Measurements from ENCODE around the gene EIF2AK2.

Gene EIF2AK2

DNA sequence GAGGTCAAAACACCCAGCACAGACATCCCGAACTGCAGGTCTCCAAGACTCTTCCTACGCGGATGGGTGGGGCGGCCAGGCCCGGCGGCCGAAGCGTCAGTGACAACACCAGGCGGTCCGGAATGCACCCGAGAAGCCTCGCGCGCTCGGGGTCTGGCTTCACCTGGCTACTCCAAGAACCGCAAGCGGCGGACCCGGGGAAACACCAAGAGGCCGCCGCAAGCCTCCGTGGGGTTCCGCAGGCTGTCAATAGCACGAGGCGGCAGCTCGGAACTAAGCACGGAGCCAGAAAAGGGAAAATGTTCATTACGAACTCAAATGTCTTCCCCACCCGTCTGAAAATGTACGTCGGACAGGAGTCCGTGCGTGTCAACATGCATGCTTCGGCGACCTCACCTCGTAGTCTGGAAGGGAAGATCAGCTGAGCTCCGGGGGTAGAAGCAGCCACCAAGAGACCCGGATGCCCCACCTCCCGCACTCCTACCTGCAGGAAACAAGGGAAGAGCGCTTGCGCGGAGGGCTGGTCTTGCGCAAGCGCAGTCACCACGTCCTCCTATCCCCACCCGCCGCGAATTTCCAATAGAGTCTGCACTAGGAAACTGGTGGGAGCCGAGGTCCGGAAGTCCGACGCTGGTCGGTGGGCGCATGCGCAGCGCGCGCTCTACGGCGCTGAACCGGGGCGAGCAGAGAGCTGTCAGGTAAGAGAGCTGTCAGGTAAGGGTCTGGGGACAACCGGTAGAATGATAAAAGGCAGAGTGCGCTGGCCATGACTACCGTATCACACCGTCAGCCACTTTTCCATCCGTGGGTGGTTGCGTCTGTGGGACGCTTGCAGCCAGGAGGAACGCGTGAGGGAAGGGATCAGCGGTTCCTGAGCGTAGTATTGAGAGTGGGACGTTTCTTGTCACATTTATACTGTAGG, 72.6 kb downstream of the EIF2AK2 start, which contains the start of the genes GPATCH11 and HEATR5B:
GPATCH11 (plus strand) TSS at position 646 of the 922 bp plus-strand sequence. CDS start 3,864 bp downstream, outside the sequence.
HEATR5B (minus strand) TSS at position 500 of the 922 bp plus-strand sequence. CDS start 958 bp downstream, outside the sequence.
- no peaks in the 10 kb centered on the region for H3K9me3 ChIP-seq (ENCODE audit: low read depth, low read length)
- peak within 1 kb of the TSS; percentile 87 for H3K9ac ChIP-seq (ENCODE audit: insufficient read length)
- peaks cover 16% of the 10 kb centered on the region for H3K36me3 ChIP-seq (ENCODE audit: insufficient read depth, low read length)
- TF ChIP-seq FOXP2 (optimal IDR thresholded peaks at IDR 0.05; ENCODE audit: control extremely low read depth, extremely low read length, insufficient read depth): no peak
- peak; percentile 96 for TF ChIP-seq POLR2AphosphoS5 (IDR thresholded peaks at IDR 0.05; ENCODE audit: borderline replicate concordance, low read depth, low read length)
- TF ChIP-seq EZH2 (IDR thresholded peaks at IDR 0.05): no peak
- H3K27ac ChIP-seq: no peak within 1 kb of the TSS
- DNase-seq (ENCODE audit: low read depth, low spot score): peak; percentile 85
- peak within 1 kb of the TSS; percentile 98 for H3K4me3 ChIP-seq

DNA sequence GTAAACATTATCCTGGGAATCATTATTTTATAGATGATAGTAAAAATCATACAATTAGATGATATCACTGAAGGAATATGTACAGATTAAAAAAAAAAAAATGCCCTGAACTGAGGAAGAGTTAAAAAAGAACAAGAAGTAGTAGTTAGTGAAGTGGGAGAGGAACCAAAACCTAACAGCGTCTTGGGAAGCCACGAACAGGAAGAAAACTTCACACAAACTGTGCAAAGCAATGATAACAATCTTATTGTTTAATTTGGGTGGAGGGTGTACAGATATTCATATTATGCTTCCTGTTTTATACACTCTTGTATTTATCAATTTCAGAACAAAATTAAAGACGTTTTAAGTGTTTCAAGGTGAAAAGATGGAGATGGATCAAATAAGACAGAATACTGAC, 76.1 kb downstream of the EIF2AK2 start:
- H3K27ac ChIP-seq: no peak overlapping the region
- no peak overlapping the region for H3K9ac ChIP-seq (ENCODE audit: insufficient read length)
- no peak for DNase-seq (ENCODE audit: low read depth, low spot score)
- H3K9me3 ChIP-seq (ENCODE audit: low read depth, low read length): no peaks in the 10 kb centered on the region
- TF ChIP-seq EZH2 (IDR thresholded peaks at IDR 0.05) (no peak), FOXP2 (optimal IDR thresholded peaks at IDR 0.05; ENCODE audit: control extremely low read depth, extremely low read length, insufficient read depth) (no peak), POLR2AphosphoS5 (IDR thresholded peaks at IDR 0.05; ENCODE audit: borderline replicate concordance, low read depth, low read length) (no peak)
- H3K4me3 ChIP-seq: no peak overlapping the region
- H3K36me3 ChIP-seq (ENCODE audit: insufficient read depth, low read length): peaks cover 20% of the 10 kb centered on the region

DNA sequence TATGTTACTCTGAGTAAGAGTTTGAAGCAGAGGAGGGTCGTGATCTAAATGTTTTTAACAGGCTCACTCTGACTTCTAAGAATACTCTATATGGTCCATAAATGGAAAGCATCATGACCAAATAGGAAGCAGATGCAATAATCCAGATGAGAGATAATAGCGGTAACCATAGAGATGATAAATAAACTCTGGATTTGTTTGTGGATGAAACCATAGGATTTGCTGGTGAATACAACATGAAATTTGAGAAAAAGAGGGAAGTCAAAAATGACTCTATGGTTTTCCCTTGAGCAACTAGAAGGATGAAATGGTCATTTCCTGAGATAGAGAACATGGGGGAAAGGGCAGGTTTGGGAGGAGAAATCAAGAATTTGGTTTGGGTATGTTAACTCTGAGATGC, 76.5 kb downstream of the EIF2AK2 start:
- TF ChIP-seq EZH2 (IDR thresholded peaks at IDR 0.05): no peak
- TF ChIP-seq POLR2AphosphoS5 (IDR thresholded peaks at IDR 0.05; ENCODE audit: borderline replicate concordance, low read depth, low read length): no peak
- TF ChIP-seq FOXP2 (optimal IDR thresholded peaks at IDR 0.05; ENCODE audit: control extremely low read depth, extremely low read length, insufficient read depth): no peak
- no peak overlapping the region for H3K4me3 ChIP-seq
- H3K9ac ChIP-seq (ENCODE audit: insufficient read length): no peak overlapping the region
- H3K9me3 ChIP-seq (ENCODE audit: low read depth, low read length): no peaks in the 10 kb centered on the region
- no peak for DNase-seq (ENCODE audit: low read depth, low spot score)
- peaks cover 22% of the 10 kb centered on the region for H3K36me3 ChIP-seq (ENCODE audit: insufficient read depth, low read length)
- no peak overlapping the region for H3K27ac ChIP-seq

DNA sequence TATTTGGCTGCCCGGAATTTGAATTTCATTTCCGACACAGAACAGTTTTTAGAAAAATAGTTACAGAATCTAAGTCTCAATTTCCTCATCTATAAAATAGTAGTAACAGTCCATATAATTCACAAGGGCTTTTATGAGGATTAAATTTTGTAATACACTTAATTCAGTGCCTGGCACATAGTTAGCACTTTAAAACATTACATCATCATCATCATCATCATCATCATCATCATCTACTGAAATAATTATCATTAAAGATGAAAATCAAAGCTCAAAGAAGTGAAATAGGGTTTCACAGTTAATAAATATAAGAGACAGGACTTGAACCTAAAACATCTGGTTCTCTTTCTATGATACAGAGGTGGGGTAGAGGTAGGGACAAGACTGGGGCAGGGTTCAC, 85.8 kb downstream of the EIF2AK2 start:
- H3K9ac ChIP-seq (ENCODE audit: insufficient read length): no peak overlapping the region
- H3K36me3 ChIP-seq (ENCODE audit: insufficient read depth, low read length): peaks cover 31% of the 10 kb centered on the region
- no peak overlapping the region for H3K27ac ChIP-seq
- H3K9me3 ChIP-seq (ENCODE audit: low read depth, low read length): no peaks in the 10 kb centered on the region
- no peak overlapping the region for H3K4me3 ChIP-seq
- TF ChIP-seq FOXP2 (optimal IDR thresholded peaks at IDR 0.05; ENCODE audit: control extremely low read depth, extremely low read length, insufficient read depth): no peak
- no peak for TF ChIP-seq EZH2 (IDR thresholded peaks at IDR 0.05)
- TF ChIP-seq POLR2AphosphoS5 (IDR thresholded peaks at IDR 0.05; ENCODE audit: borderline replicate concordance, low read depth, low read length): no peak
- no peak for DNase-seq (ENCODE audit: low read depth, low spot score)

DNA sequence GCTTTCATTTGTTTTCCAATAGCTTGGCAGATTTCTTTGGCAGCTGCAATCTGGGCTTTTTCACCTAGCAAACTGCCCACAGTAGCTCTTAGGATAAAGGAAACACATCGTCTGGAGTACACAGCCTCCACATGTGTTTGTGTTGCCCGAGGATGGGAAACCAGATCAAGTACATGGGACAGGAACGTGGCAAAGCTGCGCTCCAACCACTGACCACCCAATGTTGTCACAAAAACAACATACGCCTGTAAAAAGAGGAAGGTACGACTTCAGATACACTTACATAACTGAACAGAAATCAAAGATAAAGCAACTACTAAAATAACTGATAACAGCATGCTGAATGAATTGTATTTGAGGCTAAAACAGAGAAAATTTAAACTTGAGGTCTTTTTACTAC, 88.1 kb downstream of the EIF2AK2 start:
- H3K36me3 ChIP-seq (ENCODE audit: insufficient read depth, low read length): peaks cover 32% of the 10 kb centered on the region
- TF ChIP-seq POLR2AphosphoS5 (IDR thresholded peaks at IDR 0.05; ENCODE audit: borderline replicate concordance, low read depth, low read length) (no peak), EZH2 (IDR thresholded peaks at IDR 0.05) (no peak), FOXP2 (optimal IDR thresholded peaks at IDR 0.05; ENCODE audit: control extremely low read depth, extremely low read length, insufficient read depth) (no peak)
- H3K27ac ChIP-seq: no peak overlapping the region
- no peaks in the 10 kb centered on the region for H3K9me3 ChIP-seq (ENCODE audit: low read depth, low read length)
- H3K4me3 ChIP-seq: no peak overlapping the region
- no peak overlapping the region for H3K9ac ChIP-seq (ENCODE audit: insufficient read length)
- DNase-seq (ENCODE audit: low read depth, low spot score): no peak

DNA sequence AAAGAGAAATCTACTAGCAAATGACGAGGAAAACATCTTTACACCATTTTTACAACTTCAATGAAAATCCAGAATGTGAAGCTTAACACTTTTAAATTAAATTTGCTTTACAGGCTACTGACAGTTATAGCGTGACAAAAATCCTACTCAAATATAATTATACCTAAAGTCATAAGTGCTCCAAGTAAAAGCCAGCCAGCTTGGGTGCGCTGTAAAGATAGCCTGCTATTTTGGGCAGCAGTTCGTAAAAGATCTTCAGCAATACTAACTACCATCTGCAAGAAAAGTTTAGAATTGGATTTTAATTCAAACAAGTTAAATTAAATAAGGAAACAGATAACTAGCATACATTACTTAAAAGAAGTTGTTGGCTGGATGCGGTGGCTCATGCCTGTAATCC, 95.0 kb downstream of the EIF2AK2 start:
- H3K4me3 ChIP-seq: no peak overlapping the region
- no peak for TF ChIP-seq FOXP2 (optimal IDR thresholded peaks at IDR 0.05; ENCODE audit: control extremely low read depth, extremely low read length, insufficient read depth)
- no peak for TF ChIP-seq POLR2AphosphoS5 (IDR thresholded peaks at IDR 0.05; ENCODE audit: borderline replicate concordance, low read depth, low read length)
- no peak for TF ChIP-seq EZH2 (IDR thresholded peaks at IDR 0.05)
- no peak overlapping the region for H3K27ac ChIP-seq
- peaks cover 38% of the 10 kb centered on the region for H3K36me3 ChIP-seq (ENCODE audit: insufficient read depth, low read length)
- H3K9me3 ChIP-seq (ENCODE audit: low read depth, low read length): no peaks in the 10 kb centered on the region
- DNase-seq (ENCODE audit: low read depth, low spot score): no peak
- no peak overlapping the region for H3K9ac ChIP-seq (ENCODE audit: insufficient read length)

DNA sequence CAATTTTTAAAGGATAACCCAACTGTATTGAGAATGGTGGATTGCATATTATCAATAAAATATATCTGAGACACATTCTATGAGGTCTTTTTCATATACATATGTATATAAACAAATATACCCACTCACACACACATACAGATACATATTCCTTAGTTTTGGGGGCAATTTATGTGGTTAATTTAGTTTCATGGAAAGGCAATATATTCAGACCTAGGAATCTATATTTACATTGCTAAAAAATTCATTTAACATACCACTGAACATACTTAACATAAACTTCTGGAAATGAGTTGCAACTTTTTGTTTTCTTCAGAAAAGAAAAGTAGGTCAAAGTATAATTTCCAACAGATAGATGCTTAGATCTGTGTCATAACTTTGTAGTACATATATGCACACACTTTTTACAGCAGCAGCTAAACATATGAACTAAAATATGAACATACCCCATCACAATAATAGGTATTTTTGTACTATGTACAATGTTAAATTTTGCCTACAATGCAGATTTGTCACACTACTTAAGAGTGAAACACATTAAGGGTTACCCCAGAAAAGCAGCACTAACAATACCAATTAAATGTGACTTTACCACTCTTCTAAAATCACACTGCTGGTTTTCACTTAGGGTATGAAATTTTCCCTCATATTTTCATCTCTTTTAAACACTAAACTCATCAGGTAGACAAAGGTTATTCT, 95.6 kb downstream of the EIF2AK2 start:
- TF ChIP-seq POLR2AphosphoS5 (IDR thresholded peaks at IDR 0.05; ENCODE audit: borderline replicate concordance, low read depth, low read length) (no peak), FOXP2 (optimal IDR thresholded peaks at IDR 0.05; ENCODE audit: control extremely low read depth, extremely low read length, insufficient read depth) (no peak), EZH2 (IDR thresholded peaks at IDR 0.05) (no peak)
- Histone ChIP-seq H3K9ac (ENCODE audit: insufficient read length) (no peak overlapping the region), H3K36me3 (ENCODE audit: insufficient read depth, low read length) (peaks cover 41% of the 10 kb centered on the region), H3K9me3 (ENCODE audit: low read depth, low read length) (no peaks in the 10 kb centered on the region), H3K4me3 (no peak overlapping the region), H3K27ac (no peak overlapping the region)
- DNase-seq (ENCODE audit: low read depth, low spot score): no peak

DNA sequence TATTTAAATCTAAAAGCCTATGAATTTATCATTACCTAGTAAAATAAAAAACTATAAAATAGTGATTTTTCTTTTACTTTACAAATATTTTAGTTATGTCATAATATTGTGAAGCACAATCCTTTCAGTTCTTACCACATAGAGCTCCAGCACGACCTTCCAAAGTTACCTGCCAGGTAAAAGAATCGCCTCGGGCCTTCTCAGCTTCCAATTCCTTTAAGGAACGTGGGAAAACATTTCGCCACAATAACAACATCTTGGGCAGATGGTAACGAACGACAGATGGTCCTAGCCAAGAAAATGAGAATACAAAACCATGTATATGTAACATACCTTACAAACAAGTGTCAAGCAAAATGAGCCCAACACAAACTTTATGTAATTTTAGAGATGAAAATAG, 96.3 kb downstream of the EIF2AK2 start:
- H3K9ac ChIP-seq (ENCODE audit: insufficient read length): no peak overlapping the region
- TF ChIP-seq EZH2 (IDR thresholded peaks at IDR 0.05) (no peak), POLR2AphosphoS5 (IDR thresholded peaks at IDR 0.05; ENCODE audit: borderline replicate concordance, low read depth, low read length) (no peak), FOXP2 (optimal IDR thresholded peaks at IDR 0.05; ENCODE audit: control extremely low read depth, extremely low read length, insufficient read depth) (no peak)
- H3K36me3 ChIP-seq (ENCODE audit: insufficient read depth, low read length): peaks cover 41% of the 10 kb centered on the region

More for the DNA sequence above, 96.3 kb downstream of the EIF2AK2 start:
- no peak overlapping the region for H3K4me3 ChIP-seq
- no peak overlapping the region for H3K27ac ChIP-seq
- DNase-seq (ENCODE audit: low read depth, low spot score): no peak
- H3K9me3 ChIP-seq (ENCODE audit: low read depth, low read length): no peaks in the 10 kb centered on the region
